ENCODE results near the gene TRRAP. TPM values are rescaled to one million over a fixed set of nuclear protein-coding genes. Genes with fewer than 3 reads are reported as not detected.

The TRRAP gene
- total RNA-seq, 2 donors from 2014 or later, result 21.1 to 25.2 TPM

DNA sequence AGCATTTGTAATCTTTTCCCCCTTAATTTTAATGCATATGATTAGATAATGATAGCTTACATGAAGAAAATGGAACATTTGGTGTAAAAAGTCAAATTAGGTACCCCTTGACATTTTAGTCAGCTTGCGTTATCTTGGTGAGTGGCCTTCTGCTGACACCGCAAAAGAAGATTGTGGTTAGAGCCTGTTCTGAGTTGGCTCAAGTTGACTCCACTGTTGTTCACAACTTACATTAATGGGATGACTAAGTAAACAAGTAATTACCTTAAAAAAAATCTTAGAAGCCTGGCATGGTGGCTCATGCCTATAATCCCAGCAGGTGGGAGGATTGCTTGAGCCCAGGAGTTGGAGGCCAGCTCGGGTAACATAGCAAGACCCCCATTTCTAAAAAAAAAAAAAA lies 24.2 kb downstream of the TRRAP start:
- Histone ChIP-seq H3K9me3 (no peaks in the 10 kb centered on the region), H3K27me3 (no peaks in the 10 kb centered on the region), H3K4me1 (no peaks in the 10 kb centered on the region), H3K4me3 (no peak overlapping the region), H3K27ac (no peak overlapping the region), H3K36me3 (replicated peaks in 1 of 2; ENCODE audit: insufficient read depth in 1 of 2, low read depth in 2 of 2) (peaks cover 9 to 67% of the 10 kb centered on the region in 2 donors)
- 87 to 91% methylated on average over 3 of the region's 3 CpGs for WGBS, 2 donors
- ATAC-seq (no peak), DNase-seq (no peak)
- intact Hi-C loops (cut with DNase I), result no loop called here
- TF ChIP-seq, protein P1, sequence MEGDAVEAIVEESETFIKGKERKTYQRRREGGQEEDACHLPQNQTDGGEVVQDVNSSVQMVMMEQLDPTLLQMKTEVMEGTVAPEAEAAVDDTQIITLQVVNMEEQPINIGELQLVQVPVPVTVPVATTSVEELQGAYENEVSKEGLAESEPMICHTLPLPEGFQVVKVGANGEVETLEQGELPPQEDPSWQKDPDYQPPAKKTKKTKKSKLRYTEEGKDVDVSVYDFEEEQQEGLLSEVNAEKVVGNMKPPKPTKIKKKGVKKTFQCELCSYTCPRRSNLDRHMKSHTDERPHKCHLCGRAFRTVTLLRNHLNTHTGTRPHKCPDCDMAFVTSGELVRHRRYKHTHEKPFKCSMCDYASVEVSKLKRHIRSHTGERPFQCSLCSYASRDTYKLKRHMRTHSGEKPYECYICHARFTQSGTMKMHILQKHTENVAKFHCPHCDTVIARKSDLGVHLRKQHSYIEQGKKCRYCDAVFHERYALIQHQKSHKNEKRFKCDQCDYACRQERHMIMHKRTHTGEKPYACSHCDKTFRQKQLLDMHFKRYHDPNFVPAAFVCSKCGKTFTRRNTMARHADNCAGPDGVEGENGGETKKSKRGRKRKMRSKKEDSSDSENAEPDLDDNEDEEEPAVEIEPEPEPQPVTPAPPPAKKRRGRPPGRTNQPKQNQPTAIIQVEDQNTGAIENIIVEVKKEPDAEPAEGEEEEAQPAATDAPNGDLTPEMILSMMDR (IDR thresholded peaks at IDR 0.05), result no peak
- TF ChIP-seq POLR2A (IDR thresholded peaks at IDR 0.05), result no peak

DNA sequence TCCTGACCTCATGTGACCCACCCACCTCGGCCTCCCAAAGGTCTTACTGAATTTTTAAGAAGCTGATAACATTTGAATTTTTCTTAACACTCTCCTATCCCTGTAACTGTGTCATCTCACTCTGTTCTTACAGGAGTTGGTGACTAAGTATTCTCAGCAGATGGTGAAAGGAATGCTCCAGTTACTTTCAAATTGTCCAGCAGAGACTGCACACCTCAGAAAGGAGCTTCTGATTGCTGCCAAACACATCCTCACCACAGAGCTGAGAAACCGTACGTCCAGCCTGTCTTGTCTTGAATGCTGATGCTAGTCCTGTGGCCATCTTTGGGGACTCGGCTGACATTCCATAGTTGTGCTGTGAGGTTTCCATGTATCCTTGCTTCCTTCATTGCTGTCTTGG lies 24.9 kb downstream of the TRRAP start:
- Histone ChIP-seq H3K27me3 (no peaks in the 10 kb centered on the region), H3K4me1 (no peaks in the 10 kb centered on the region), H3K36me3 (replicated peaks in 1 of 2; ENCODE audit: insufficient read depth in 1 of 2, low read depth in 2 of 2) (peaks cover 9 to 66% of the 10 kb centered on the region in 2 donors), H3K4me3 (no peak overlapping the region), H3K27ac (no peak overlapping the region), H3K9me3 (no peaks in the 10 kb centered on the region)
- ATAC-seq, result no peak
- no peak for DNase-seq
- intact Hi-C loops (cut with DNase I), result no loop called here
- WGBS, 2 donors, result 95 to 98% methylated on average over 4 of the region's 4 CpGs
- TF ChIP-seq, protein P1 (IDR thresholded peaks at IDR 0.05), result no peak
- TF ChIP-seq POLR2A (IDR thresholded peaks at IDR 0.05), result no peak

DNA sequence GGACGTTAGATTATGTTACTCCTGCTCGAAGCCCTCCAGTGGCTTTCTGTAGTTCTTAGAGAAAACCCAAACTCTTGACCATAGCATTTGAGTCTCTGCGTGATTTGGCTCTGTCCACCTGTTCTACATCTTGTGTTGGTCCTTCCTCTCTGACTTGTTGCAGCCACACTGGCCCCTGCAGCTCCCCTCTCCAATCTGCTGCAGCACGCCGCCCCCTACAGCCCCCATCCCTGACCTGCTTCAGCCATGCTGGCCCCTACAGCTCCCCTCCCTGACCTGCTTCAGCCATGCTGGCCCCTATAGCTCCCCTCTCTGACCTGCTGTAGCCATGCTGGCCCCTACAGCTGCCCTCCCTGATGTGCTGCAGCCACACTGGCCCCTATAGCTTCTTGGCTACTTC lies 29.2 kb downstream of the TRRAP start:
- WGBS, 2 donors, result 92 to 95% methylated on average over 5 of the region's 5 CpGs
- Histone ChIP-seq H3K27ac (no peak overlapping the region), H3K27me3 (no peaks in the 10 kb centered on the region), H3K4me3 (no peak overlapping the region), H3K36me3 (replicated peaks in 1 of 2; ENCODE audit: insufficient read depth in 1 of 2, low read depth in 2 of 2) (peaks cover 9 to 65% of the 10 kb centered on the region in 2 donors), H3K9me3 (no peaks in the 10 kb centered on the region), H3K4me1 (no peaks in the 10 kb centered on the region)
- no peak for DNase-seq
- intact Hi-C loops (cut with DNase I), result no loop called here
- no peak for ATAC-seq
- TF ChIP-seq, protein P1 (IDR thresholded peaks at IDR 0.05), result no peak
- no peak for TF ChIP-seq POLR2A (IDR thresholded peaks at IDR 0.05)

DNA sequence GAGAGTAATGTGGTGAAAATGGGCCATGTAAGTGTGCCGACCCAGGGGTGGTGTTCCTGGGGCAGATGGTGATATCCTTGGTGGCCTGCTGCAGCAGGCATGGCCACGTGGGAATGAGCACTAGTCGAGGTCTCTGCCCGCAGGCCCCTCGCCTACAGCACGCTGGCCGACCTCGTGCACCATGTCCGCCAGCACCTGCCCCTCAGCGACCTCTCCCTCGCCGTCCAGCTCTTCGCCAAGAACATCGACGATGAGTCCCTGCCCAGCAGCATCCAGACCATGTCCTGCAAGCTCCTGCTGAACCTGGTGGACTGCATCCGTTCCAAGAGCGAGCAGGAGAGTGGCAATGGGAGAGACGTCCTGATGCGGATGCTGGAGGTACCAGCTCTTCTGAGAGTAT lies 30.3 kb downstream of the TRRAP start:
- H3K4me1 ChIP-seq, result no peaks in the 10 kb centered on the region
- intact Hi-C loops (cut with DNase I), result no loop called here
- H3K27me3 ChIP-seq, result no peaks in the 10 kb centered on the region
- TF ChIP-seq, protein P1 (IDR thresholded peaks at IDR 0.05), result no peak
- no peak for TF ChIP-seq POLR2A (IDR thresholded peaks at IDR 0.05)
- H3K36me3 ChIP-seq (replicated peaks in 1 of 2; ENCODE audit: insufficient read depth in 1 of 2, low read depth in 2 of 2), result peaks cover 9 to 63% of the 10 kb centered on the region in 2 donors
- no peaks in the 10 kb centered on the region for H3K9me3 ChIP-seq
- H3K27ac ChIP-seq, result no peak overlapping the region
- H3K4me3 ChIP-seq, result no peak overlapping the region
- 92 to 93% methylated on average over 17 to 19 of the region's 19 CpGs for WGBS, 2 donors
- ATAC-seq (no peak), DNase-seq (no peak)

DNA sequence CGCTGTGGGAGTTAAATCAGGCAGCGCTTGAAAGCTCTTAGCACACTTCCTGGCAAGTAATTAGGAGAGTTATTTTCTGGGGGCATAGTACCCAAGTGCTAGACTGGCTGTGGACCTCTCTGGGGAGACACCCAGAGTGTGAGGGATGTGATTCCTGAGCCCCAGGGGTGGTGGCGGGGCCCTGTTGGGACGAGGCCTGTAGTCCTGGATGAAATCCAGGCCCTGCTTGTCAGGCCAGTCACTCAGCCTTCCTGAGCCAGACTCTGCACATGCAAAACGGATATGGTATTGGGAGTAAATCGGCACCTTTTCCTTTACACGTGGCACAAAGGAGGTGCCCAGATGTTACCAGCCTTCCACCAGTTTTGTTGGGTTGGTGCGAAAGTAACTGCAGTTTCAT lies 31.2 kb downstream of the TRRAP start:
- Histone ChIP-seq H3K27ac (no peak overlapping the region), H3K27me3 (no peaks in the 10 kb centered on the region), H3K4me3 (no peak overlapping the region), H3K9me3 (no peaks in the 10 kb centered on the region), H3K36me3 (replicated peaks in 1 of 2; ENCODE audit: insufficient read depth in 1 of 2, low read depth in 2 of 2) (peaks cover 9 to 56% of the 10 kb centered on the region in 2 donors), H3K4me1 (no peaks in the 10 kb centered on the region)
- no peak for DNase-seq
- 85 to 92% methylated on average over 4 to 8 of the region's 8 CpGs for WGBS, 2 donors
- intact Hi-C loops (cut with DNase I), result no loop called here
- TF ChIP-seq POLR2A (IDR thresholded peaks at IDR 0.05), result no peak
- TF ChIP-seq, protein P1 (IDR thresholded peaks at IDR 0.05), result no peak
- no peak for ATAC-seq

All from body of pancreas (tissue), 4 donors.